Kidney tubule cell (primary cell): ENCODE results near the gene TRIP11.

Experiments
- DNase-seq: peaks from one replicate; pipeline ENCODE4 v3.0.0-alpha.2; 2018; ENCODE audit warnings: low spot score

Gene TRIP11

DNA sequence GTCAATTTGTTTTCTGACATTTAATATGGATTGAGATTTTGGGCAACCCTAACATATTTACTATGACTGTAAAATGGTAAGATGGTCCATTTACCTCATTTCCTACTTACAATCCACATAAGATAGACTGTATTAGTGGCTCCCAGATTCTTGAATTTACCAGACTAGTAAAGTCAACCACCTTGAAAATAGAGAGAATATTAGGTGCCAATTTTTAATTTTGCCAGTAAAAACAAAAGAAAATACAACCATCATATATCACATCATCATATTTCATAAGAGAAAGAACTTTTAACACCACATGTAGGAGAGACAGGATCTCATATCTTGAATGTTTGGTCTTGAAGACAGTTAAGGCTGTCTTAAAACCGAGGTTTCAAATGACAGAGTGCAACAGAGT is 84.7 kb downstream of the TRIP11 start:
- no peak for DNase-seq

DNA sequence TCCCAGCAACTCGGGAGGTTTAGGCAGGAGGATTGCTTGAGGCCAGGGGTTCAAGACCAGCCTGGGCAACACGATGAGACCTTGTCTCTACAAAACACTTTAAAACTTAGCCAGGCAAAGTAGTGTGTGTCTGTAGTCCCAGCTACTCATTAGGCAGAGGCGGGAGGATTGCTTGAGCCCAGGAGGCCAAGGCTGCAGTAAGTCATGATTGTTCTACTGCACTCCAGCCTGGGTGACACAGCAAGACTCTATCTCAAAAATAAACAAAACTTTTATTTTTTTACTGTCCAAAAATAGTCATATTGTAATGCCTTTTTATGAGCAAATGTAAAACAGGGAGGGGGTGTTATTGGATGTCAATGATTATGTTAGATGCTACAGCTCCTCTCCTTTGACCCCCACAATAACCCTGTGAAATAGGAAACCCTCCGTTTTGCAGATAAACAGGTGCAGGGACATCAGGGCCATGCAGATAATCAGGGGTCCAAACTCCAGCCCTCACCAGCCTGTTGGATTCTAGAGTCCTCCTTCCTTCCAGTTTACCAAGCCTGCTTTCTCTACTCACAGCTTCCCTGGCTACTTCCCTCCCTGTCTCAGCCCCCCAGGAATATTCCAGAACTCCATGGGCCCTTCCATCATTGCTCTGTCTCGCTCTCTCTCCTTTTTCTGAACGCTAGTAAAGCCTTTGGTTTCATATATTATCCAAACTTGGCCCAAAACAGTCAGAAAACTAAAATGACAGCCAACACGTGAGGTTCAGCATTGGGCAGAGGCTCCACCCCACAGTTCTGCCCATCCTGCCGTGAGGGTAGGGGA is 86.5 kb downstream of the TRIP11 start:
- DNase-seq, result no peak

DNA sequence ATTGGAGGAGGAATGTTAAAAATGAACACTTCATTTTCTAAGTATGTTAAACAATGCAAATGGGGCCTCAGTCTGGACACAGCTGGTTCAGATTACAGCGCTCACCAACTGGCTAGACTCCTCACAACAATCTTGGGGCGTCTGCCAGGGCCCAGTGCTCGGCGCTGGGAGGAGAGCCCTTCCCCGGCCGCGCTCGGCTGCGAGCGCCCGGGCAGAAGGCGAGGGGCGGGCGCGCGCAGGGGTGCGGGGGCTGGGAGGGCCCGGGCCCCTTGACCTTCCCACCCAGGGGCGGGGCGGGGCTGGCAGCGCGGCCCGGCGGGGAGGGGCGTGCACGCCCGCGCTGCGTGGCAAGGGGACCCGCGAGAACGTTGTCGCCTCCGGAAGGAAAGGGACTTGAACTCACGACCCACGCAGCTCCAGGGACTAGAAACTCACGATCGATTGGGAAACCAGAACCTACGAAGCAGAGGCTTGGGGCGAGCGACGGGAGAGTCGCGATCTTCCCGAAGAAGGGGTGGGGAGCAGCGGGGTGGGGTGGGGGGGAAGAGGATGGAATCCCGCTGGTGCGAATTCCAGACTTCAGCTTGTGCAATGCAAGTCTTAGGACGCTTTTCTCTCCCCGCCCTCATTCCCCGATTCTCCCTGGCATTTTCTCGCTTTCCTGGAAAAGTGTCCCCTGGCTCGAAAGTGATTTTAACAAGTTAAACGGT is 92.2 kb downstream of the TRIP11 start, which contains the start of gene FBLN5:
FBLN5 (minus strand) TSS at position 220 of the 710 bp plus-strand sequence. CDS start 465 bp downstream, outside the sequence.
- DNase-seq, result peak; percentile 25

DNA sequence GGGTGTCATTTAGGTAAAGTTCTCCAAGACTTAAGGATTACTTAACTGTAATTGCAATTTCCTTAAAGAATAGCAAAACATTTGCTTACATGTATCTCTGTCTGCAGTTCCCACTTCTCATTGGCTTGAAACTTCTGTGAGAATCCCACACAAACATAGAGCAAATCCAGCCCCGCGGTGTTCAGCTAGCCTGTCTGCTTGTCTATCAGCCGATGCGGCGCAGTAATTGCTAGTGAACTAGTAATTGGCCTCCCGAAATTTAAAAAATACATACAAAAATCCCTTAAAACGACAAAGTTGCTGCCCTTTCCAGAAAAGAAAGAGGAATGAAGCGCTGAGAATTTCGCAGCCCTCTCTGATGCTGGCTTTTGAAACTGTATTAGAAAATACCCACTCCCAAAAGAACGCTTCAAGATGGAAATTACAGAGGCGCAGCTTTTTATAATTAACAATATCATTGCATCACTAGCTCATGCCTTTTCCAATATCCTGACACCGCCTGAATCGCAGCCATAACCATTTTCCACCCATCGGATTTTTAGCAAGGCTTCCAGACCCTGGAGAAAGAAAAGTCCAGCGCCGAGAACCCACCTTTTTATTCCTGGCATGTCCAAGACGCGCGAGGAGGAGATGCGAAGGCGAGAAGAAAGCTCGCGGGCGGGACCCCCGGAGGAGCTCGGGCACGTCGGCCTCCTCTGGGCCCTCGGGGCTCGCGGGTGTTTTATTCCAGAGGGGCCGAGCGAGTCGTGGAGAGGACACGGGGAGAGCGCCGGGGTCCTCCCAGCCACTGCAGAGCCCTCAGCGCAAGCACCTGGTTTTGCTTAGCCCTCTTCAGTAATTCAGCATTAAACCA is 93.0 kb downstream of the TRIP11 start:
- DNase-seq, result peak; percentile 14

DNA sequence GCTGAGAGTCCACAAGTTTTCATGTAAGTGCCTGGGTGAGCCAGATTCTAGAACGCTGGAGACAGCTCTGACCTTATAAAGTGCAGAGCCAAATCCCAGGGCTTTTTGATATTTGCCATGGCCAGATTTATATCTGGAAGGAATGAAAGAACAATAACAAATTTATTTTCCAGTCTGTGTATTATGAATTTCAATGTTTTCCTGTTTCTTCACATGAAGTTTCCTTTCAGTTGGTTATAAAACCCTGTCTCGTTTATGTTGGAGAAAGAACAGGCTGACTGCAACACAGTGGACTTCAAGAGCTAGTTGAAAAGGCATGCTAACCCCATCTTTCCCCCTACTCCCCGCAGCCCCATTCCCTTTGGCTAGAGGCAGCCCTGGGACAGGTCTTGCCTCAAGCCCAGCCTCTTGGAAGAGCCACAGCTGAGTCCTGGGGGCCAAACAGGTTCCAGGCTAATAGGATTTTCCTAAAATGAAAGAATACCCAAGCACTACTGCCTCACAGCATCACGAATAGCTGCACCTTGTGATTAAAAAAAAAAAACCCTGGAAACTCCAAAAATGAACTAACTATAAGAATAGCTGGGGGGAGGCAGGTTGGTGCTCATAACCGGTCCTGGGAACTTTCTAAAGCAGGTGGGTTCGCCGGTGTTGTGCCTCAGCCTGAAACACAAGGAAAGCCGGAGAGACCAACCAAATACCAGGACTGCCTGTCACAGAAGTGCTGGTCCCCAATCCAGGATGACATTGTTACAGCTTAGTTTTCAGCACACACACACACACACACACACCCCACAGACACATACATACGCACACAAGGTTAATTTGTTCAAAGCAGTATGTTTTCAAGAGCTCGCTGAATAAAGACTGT is 93.9 kb downstream of the TRIP11 start:
- no peak for DNase-seq

DNA sequence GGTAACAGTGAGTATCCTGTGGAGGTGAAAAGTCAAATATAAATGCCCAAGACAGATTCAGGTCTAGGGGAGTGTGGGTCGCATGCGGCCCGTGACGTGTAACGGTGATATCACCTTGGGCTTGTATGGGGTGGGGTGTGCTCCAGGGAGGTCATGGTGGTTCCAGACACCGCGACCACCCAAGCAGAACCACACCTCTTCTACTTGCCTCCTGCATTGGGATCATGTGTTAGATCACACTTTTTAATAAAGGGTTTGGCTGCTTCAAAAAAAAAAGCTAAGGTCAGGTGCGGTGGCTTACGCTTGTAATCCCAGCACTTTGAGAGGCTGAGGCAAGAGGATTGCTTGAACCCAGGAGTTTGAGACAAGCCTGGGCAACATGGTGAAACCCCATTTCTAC is 96.9 kb downstream of the TRIP11 start:
- no peak for DNase-seq

DNA sequence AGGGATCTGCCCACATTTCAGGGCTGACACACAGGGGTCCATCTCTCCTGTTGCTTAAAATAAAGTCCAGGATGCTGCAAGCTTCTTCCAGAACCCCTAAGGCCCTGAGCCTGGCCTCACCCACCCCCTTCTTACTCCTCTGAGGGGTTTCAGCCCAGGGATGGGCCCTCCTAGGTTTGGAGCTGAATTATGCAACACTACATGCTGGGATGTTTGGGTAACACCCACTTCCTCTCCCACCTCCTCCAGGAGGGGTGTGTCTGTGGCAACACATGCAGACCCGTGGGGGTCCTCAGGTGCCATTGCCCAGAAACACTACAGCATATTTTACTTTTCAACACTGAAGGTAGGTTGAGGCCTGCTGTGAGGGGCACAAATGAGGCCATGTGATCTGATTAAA is 97.7 kb downstream of the TRIP11 start:
- DNase-seq, result no peak

DNA sequence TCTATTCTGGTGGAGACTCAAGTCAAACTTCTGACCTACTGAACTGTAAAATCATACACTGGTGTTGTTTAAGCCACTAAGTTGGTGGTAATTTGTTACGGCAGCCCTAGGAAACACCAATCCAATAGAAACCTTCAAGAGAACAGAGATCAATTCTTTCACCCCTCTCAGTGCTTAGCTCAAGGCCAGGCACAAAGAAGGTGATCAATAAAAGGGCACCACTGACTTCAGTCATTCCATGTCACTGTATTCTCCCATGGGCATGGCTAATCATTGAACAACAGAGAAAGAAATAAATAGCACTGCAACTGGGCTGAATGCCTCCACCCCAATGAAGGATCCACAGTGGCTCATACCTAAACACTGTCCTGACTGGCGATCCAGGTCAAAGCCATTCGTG is 99.7 kb downstream of the TRIP11 start:
- no peak for DNase-seq

DNA sequence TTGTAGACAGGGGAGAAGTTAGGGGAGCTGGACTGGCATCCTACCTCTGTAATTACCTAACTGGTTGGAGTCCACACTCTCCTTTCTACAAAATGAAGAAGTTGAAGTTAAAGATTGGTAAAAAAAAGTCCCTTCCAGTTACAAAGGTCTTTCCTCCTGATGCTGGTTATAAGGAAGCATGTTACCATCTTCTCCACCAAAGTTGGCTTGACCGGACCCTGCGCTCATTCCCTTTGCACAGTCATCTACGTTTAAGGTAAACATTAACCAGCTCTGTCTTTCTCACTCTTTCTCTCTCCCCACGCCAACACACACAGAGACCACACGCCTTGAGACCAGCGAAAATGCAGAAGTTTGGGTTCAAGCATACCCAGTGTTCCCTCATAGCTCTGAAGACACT is 104.3 kb downstream of the TRIP11 start:
- DNase-seq, result peak; percentile 50

DNA sequence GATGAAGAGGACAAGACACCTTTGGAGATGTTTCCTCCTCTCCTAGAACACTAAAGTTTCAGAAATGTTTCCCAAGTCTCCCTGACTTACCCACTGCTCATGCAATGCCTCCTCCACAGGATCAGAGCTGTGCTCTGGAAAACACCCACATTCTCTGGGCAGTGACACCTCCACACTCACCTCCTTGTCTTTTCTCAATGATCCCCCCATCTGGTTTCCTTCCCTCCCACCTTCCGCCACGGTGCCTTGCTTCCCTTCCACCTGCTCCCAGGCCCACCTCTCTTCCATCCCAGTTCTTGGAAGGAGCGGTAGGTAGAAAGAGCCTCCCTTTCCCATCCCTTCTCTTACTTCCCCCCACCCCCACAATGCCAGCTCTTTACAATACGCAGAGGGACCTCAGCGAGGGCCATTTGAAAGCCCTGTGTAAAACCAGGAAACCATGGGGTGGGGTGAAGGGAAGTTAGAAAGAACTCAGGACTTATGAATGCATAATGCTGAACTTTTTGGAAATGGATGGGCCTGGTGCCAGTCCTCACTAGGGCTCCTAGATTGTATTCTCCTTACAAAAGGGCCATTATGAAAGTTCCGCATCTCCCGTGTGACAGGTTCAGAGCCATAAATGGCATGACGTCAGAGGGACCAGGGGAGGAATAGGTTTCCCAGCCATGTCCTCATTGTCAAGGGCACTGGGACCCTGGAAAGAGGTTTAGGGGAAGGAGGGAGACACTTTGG is 105.1 kb downstream of the TRIP11 start:
- DNase-seq, result no peak

DNA sequence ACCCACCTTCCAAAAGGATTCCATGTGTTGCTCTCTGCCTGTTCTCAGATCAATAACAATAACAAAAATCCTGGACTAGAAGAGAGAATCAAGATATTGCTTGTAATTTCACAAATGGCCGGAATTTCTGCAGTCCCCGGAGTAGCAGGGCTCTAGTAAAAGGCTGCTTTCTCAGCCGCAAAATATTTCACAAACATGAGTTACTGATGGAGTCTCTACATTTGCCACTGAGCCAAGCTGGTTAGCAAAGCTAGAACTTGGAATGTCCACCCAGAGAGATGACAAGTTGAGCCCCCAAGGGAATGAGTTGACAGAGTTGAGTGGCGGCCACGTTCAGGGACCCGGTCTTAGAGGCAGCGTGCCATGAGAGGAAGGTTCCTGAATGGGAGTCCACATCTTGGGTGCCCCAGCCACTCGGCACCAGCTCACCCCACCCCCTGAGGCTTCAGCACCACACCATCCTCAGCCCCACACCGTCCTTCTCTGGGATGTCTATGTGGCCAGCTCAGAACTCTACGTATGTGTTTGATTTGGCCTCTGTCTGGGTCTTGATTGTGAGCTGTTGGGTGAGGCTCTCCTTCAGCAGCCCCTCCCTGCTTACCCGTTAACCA is 108.3 kb downstream of the TRIP11 start:
- no peak for DNase-seq

DNA sequence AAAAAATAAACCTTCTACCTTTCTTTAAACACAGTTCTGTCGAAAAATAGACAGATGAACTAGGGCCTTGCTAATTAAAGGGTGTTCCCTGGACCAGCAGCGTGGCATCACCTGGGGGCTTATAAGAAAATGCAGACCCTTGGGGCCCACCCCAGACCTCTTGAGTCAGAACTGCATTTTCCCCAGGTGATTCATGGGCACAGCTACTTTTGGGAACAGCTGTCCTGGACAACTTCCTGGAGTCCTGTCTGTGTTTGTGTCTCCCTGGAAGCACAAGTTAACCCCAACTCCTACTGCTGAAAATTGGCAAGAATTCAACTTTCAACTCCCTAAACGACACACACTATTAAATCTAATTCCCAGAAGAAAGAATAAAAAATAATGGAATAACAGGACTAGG is 110.2 kb downstream of the TRIP11 start:
- peak; percentile 68 for DNase-seq

DNA sequence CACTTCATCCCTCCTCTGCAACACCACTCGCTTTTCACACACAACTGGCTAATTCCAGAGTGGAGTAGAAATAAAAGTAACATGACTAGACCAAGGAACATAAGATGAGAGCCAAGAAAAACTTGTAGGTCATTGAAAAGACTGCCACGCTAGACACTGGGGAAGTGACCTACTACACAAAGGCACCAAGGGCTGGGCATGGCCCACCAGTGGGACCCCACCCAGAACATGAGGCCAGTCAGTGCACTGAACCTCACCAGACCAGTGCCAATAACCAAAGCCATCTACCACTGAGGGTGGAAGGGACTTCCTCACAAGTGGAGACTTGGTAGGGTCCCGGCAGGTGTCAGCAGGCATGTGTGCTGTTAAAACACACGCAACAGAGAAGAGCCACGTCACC is 112.1 kb downstream of the TRIP11 start:
- no peak for DNase-seq

DNA sequence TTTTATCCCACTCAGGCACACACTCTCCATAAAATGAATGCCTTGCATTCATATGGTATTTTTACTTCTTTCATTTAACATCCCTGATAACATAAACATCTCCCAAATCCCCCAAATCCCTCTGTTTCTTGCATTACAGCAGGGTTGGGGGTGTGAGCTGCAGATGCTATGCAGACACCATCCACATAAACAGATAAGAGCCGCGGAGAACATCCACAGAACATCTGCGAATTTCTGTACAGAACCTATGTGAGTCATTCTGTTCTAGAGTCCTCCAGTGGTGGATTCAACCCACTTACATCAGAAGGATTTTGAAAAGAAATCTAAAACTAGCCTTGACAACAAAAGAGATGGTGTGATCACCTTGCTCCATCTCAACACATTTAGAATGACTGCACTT is 112.7 kb downstream of the TRIP11 start:
- no peak for DNase-seq

DNA sequence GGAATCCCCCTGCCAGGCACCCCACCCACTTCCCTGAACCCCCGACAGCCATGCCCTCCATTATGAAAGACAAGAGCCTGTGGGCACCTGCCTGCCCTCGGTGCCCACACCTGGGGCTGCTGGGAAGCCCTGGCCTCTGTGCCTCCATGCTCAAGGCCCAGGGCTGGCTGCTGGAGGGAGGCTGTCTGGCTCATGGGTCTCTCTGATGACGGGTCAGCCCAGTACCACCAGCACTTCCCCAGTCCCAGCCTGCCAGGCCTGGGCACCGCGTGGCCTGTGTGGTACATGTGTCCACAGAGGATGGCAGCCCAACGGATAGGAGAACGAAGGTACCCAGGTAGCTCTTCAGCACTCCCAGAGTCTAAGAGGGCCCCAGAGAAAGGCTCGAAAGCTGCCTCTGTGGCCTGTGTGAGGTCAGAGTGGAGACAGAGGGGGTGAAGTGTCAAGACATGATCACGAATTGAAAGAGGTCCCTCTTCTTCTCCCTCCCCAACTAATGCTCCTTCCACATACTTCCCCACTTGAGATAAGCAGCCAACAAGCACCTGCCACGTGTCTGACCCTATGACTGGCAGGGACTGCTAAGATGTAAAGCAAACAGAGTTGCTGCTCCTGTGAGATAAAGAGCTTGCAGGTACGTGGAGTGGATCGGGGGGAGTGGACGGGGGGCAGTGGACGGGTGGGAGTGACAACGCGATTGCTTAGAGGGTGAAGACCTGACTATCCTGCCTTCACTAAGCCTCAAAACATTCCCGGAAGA is 113.5 kb downstream of the TRIP11 start:
- no peak for DNase-seq

DNA sequence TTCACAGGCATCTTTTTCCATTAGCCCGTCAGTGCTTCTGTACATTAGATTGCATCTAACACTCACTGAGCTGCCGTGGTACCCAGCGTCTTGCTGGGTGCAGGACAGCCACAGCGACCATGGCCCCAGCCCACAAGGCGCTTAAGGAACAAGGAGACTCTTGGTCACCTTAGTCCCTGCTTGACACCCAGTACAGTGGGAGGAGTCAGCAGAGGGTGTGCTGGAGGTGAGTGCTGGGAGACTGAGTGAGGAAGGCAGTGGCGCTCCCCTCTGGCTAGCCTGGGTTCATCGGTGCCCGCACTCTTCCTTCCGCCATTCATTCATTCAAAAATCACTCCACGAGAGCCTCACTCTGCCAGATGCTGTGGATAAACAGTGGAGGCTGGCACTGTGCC is 114.1 kb downstream of the TRIP11 start:
- no peak for DNase-seq

DNA sequence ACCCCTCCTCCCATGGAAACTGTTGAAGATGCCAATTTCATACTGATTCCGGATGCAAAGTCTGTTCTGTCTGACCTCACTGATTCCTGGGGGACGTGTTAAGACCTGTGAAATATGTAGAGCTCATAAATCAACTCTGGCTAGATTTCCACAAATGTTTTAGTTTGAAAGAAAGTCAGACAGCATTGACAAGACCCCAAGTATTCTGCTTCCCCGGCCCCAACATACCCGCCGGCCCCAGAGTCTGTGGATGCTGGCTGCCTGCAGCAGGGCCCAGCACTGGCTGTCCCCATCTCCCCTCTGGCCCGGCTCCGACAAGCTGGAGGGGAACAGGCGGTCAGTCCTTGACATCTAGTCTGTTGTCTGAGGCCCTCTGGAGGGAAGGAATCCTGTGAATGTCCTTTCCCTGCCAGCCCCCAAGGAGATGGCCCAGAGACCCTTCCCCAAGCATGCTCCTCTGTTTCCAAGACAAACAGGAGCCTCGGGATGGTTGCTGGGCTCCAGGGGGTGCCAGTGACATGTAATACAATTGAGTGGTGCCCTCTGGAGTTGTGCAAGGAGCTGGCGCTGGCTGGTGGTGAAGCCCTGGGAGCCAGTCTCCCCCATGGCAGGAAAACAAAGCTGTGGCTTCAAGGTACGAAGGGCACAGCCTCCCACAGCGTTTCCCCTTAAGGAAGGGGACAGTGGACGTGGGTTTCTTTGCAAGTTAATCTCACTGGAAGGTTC is 114.7 kb downstream of the TRIP11 start:
- DNase-seq, result no peak

DNA sequence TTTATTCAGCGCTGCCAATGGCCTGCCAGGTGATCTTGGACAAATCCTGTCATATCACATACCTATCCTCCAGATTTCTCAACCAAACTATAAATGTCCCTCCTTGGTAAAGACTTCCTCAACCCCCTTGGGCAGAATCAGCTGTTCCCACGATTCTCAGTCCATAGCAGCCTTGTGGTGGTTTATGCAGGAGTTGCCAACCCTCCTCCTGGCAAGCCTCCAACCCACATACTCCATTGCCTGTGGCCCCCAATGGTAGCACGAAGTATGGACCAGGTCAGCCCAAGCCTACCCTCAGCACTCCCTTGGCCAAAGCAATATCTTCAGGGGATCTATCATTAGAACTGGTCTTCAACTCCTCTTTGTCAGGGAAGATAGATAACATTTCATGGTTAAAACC is 119.3 kb downstream of the TRIP11 start:
- no peak for DNase-seq

DNA sequence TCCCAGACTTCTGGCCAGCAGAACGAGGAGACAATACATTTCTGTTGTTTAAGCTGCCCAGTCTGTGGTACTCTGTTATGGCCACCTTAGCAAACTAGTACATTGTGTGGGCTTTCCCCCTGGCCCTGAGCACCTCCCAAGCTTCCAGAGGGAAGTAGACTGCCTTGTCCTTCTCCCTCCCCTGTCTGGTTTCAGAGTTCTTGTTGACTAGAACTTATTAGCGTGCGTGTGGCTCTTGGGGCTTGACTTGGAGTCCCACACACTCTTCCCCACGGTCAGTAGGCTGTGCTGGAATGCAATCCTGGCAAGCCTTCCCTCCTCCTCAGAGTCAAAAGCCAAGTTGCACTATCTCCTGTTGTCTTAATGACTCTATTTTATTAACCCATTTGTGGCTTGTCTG is 120.0 kb downstream of the TRIP11 start:
- DNase-seq, result no peak
